DMS79 (cell line): ENCODE data around the gene TCHP.
"Not testable (repeated sequence)": the region's sequence is repeated elsewhere in the genome, so short reads cannot be mapped to it uniquely, and the experiment has no call there.

Experiments used
- DNase-seq: peaks from one replicate; lab custom pipeline; 2025; lab: John Stamatoyannopoulos, UW

Gene TCHP, protein sequence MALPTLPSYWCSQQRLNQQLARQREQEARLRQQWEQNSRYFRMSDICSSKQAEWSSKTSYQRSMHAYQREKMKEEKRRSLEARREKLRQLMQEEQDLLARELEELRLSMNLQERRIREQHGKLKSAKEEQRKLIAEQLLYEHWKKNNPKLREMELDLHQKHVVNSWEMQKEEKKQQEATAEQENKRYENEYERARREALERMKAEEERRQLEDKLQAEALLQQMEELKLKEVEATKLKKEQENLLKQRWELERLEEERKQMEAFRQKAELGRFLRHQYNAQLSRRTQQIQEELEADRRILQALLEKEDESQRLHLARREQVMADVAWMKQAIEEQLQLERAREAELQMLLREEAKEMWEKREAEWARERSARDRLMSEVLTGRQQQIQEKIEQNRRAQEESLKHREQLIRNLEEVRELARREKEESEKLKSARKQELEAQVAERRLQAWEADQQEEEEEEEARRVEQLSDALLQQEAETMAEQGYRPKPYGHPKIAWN

GRCh38 chr12:109899783-109900751, at the start of gene TCHP:
TCHP (plus strand) TSS chr12:109900274; CDS start chr12:109903027, 2,753 bp downstream.
- DNase-seq = peak; percentile 74

DNA sequence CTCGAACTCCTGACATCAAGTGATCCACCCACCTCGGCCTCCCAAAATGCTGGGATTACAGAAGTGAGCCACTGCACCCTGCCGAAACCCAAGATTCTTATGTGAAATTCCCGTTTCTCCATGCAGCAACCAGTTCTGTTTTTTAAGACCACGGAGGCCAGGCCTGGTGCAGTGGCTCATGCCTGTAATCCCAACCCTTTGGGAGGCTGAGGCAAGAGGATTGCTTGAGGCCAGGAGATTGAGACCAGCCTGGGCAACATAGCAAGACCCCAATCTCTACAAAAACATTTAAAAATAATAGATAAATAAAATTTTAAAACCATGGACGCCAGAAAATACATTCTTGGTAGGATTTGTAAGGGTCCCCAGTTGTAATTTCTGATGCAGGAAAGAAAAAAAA, 49.6 kb upstream of the TCHP start:
- DNase-seq = not testable (repeated sequence)

DNA sequence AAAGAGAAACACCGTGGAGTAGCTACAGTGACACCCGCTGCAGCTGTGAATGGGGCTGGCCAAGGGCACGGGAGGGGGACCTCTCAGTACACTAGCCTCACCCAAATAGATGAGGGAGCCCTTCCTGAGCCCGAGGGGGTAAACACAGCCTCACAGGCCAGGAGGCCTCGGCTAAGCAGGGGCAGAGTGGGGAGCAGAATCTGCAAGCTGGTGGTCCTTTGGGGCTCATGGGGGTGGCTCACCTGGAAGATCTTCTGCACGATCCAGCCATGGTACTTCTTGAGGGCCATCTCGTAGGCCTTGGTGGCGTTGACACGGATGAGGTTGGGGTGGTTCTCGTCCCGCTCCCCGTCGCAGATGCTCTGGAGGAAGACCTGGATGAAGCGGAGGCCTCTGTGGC, 44.7 kb upstream of the TCHP start:
- DNase-seq = no peak

DNA sequence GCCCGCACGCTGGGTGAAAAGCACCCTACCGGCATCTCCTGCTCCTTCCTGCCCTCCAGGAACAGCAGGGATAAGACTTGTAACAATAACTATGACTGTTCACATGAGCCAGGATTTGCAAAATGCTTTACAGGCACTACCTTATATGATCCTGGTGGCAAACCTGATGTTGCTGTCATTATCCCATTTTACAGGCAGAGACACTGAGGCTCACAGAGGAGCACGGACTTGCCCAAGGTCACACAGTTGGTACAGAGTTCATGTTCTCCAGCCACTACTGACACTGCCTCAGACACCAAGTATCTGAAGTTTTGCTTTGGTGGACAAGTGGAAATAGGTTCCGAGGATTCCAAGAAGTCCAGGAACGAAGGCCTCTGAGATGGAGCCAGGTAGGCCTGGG, 42.4 kb upstream of the TCHP start:
- DNase-seq = no peak

GRCh38 chr12:109858764-109859163, 41.3 kb upstream of the TCHP start:
- no peak for DNase-seq

DNA sequence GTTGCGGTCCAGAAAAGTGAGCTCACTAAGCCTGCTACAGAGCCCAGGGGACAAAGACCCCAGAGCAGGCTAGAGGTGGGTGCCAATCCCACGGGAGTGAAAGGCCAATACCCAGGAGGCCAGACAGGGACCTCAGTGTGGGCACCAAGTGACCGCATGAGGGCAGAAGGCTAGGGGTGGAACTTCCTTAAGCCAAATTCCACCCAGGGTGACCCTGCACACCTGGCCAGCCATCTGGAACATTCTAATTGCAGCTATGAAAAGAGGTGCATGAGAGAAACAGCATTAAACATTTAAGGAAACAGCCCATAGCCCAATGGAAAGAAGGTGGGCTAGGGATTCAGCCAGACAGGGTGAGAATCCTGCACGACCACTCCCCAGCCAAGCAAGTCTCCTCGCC, 39.1 kb upstream of the TCHP start:
- DNase-seq = no peak

- DNase-seq = no peak
Measured at GRCh38 chr12:109861689-109862314, 38.3 kb upstream of the TCHP start.

DNA sequence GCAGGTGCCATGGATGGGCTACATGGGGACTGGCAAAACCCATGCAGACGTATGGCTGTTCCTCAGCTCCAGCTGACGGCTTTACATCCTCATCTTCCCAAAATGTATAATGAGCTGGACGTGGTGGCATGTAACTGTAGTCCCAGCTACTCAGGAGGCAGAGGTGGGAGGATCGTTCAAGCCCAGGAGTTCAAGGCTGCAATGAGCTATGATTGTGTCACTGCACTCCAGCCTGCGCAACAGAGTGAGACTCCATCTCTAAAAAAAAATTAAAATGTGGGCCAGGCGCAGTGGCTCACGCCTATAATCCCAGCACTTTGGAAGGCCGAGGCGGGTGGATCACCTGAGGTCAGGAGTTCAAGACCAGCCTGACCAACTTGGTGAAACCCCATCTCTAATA, 37.6 kb upstream of the TCHP start:
- DNase-seq = not testable (repeated sequence)

DNA sequence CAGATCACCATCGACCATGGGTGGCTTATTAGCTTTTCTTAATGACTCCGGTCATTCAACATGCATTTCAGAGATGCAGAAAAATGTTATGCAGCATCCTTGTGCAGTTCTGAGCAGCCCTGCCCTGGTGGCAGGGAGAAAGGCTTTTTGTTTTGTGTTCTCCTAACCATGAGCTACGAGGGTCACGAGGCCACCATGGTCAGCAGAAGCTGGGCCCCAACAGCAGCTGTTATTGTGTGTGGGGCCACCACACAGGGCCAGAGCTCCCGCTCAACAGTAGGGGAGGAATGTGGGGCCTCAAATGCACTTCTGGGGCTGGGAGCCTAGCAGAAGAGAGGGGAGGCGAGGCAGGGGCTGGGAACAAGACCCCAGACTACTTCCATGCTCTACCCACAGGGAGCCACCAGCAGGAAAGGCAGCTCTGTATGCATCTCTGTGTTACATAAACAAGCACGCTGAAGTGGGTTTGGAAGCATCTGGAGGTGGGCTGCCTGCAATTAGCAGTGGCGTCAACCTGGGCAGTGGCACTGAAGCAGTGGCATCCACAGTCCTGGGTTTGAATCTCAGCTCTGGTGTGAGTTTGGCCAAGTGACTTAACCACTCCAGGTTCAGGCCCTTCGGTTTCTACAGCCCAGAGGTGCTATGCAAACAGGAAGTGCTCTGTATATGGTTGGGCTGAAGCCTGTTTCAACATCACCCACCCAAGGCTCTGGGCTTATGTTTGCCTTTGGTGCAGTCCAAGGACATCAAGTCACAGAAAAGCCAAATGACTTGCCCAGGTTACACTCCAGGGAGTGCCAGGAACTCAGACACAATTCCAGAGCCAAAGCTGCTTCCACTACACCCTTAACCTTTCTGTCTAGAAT, 36.0 kb upstream of the TCHP start:
- DNase-seq = no peak

GRCh38 chr12:109864916-109865315, 35.2 kb upstream of the TCHP start:
- peak; percentile 71 for DNase-seq

DNA sequence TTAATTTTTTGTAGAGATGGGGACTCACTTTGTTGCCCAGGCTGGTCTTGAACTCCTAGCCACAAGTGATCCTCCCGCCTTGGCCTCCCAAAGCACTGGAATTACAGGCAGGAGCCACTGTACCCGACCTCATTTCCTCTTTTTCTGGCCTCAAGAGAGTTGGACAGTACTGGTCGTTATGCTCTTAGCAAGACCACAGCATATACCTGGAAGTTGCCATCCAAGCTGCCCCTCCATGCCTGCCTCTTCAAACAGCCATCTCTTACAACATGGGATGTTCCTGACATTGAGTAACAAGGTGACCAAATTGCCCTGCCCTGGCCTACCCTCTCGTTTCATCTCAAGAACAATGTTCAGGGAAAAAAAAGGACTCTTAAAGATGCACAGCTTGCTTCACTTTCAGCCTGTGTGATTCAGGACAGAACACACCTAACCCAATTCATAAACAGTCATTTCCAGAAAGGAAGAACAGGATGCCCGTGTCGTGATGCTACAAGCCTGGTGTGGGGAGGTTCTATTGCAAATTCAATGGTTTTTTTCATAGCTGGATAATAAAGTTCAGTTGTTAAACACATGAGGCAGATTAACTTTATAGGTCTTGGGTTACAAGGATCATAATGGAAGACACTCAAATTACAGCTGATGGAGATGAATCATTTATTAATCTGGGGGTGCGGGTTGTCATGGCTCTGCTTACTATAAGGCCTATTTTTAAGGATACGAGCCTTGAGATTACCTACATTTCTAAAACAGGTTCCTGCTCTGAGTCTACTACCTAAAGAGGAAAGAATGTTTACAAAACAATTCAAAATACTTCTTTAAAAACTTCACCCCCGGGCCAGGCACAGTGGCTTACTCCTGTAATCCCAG, 31.7 kb upstream of the TCHP start:
- DNase-seq = no peak

- DNase-seq = peak; percentile 25
Measured at GRCh38 chr12:109870648-109871047, 29.4 kb upstream of the TCHP start.

- DNase-seq = peak; percentile 61
Measured at GRCh38 chr12:109871668-109872314, 28.3 kb upstream of the TCHP start.

DNA sequence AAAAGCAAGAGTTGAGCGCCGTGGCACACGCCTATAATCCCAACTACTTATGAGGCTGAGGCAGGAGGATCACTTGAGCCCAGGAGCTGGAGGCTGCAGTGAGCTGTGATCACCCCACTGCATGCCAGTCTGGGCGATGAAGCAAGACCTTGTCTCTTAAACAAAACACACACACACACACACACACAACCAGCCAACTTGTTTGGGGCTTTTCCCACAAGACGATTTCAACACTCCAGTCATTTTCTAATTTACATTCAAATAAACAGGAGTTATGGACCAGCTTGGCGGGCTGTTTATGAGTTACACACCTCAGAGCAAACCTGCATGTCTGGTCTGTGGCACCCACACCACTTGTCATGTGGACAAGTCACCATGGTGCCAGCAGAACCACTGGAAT, 26.4 kb upstream of the TCHP start:
- DNase-seq = no peak

DNA sequence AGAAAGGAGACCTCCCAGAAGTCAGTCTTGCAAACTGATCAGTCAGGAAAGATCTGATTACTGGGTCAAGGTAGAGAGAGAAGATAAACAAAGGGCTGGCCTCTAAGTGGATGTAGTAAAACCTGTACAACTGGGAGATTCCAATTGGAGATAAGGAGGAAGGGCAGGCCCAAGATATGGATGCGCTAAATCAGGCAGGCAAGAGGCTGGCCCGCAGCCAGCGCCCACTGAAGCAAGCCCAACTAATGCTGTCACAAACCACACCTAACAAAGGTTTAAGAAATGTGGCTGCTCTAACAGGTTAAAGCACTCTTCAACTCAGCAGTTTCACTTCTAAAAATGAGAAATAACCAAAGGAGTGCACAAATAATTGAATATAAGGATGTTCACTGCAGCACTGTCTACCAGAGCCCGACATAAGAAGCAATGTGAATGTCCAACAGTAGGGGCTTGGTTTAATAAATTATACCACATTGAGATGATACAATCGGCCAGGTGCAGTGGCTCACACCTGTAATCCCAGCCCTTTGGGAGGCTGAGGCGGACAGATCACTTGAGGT, 24.4 kb upstream of the TCHP start:
- DNase-seq = peak; percentile 97

DNA sequence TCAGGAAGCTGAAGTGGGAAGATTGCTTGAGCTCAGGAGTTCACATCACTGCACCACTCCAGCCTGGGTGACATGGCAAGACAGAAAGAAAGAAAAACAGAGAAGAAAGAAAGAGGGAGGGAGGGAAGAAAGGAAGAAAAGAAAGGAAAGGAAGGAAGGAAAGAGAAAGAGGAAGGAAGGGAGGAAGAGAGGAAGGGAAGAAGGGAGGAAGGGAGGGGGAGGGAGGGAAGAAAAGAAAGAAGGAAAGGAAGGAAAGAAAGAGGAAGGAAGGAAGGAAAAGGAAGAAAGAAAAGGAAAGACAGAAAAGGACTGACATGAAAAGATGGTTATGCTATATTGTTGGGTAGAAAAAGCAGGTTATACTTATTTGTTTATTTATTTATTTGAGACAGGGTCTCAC, 23.7 kb upstream of the TCHP start:
- DNase-seq = no peak

- no peak for DNase-seq
Measured at GRCh38 chr12:109877504-109878246, 22.4 kb upstream of the TCHP start.

- DNase-seq = no peak
Measured at GRCh38 chr12:109878247-109878625, 21.8 kb upstream of the TCHP start.

DNA sequence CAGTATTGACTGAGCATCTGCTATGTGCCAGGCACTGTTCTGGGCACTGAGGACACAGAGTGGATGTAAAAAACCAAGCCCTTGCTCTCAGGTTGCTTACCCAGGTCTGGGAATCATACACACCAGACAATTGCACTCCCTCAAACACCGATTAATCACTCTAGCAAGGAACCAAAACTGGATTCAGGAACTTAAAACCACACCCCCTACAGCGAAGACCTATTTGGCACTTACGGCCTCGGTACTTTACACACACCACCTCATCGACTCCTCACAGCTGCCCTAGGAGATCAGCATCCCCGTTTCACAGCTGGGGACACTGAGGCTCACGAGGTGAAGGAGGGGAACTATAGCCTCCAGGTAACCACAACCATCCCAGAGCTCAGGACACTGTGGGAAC, 21.3 kb upstream of the TCHP start:
- DNase-seq = no peak
